HEK293T (cell line): ENCODE data around the gene MEI4.

Source experiments
- ARNT ChIP-seq: fragments of 450-650 bp; IDR thresholded peaks from 2 replicates; pipeline ENCODE4 v1.6.1; 2017; ENCODE audit warnings: mild to moderate bottlenecking
- BHLHE40 ChIP-seq: fragments of 450-650 bp; IDR thresholded peaks from 2 replicates; pipeline ENCODE4 v1.6.1; 2016; ENCODE audit warnings: mild to moderate bottlenecking, moderate library complexity, borderline replicate concordance
- ELF4 ChIP-seq: fragments of 450-650 bp; IDR thresholded peaks from 2 replicates; pipeline ENCODE4 v1.6.1; 2017; ENCODE audit warnings: antibody characterized with exemption
- FOXA1 ChIP-seq: fragments of 450-650 bp; IDR thresholded peaks from 2 replicates; pipeline ENCODE4 v1.6.1; 2016; ENCODE audit warnings: mild to moderate bottlenecking
- FOXK2 ChIP-seq: fragments of 450-650 bp; IDR thresholded peaks from 2 replicates; pipeline ENCODE4 v1.6.1; 2016; ENCODE audit warnings: mild to moderate bottlenecking
- HDGF ChIP-seq: fragments of 450-650 bp; IDR thresholded peaks from 2 replicates; pipeline ENCODE4 v1.6.1; 2017; ENCODE audit warnings: antibody characterized with exemption, borderline replicate concordance
- LEF1 ChIP-seq: fragments of 450-650 bp; IDR thresholded peaks from 2 replicates; pipeline ENCODE4 v1.6.1; 2017; ENCODE audit warnings: mild to moderate bottlenecking, borderline replicate concordance
- NFRKB ChIP-seq: fragments of 450-650 bp; IDR thresholded peaks from 2 replicates; pipeline ENCODE4 v1.6.1; 2016; ENCODE audit warnings: mild to moderate bottlenecking, moderate library complexity
- PKNOX1 ChIP-seq: fragments of 450-650 bp; IDR thresholded peaks from 2 replicates; pipeline ENCODE4 v1.6.1; 2016
- SP1 ChIP-seq: fragments of 450-650 bp; IDR thresholded peaks from 2 replicates; pipeline ENCODE4 v1.6.1; 2017
- SUZ12 ChIP-seq: fragments of 450-650 bp; IDR thresholded peaks from 2 replicates; pipeline ENCODE4 v1.6.1; 2016; ENCODE audit warnings: mild to moderate bottlenecking
- TARDBP ChIP-seq: fragments of 450-650 bp; IDR thresholded peaks from 2 replicates; pipeline ENCODE4 v1.6.1; 2016
- ZNF384 ChIP-seq: fragments of 450-650 bp; IDR thresholded peaks from 2 replicates; pipeline ENCODE4 v1.6.1; 2016

DNA sequence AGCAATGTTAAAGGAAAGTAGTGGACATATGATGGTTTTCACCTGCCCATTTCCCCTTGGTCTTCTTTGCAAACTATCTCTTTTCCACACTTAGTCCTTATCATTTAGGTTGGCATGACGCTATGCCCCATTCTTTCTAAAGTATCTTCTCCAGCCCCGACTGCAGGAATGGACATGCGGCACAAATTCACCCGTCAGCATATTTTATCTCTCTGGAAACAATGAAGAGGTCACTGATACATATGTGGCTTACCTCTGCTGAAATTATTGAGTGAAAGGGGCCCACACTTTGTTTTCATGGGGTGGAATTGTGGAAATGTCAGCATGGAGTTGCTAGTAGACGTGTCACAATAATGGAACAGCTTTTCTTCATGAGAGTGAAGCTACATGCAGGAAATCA lies 45.8 kb upstream of the MEI4 start:
- TF ChIP-seq SP1 (no peak), FOXA1 (no peak), ZNF384 (no peak), LEF1 (no peak), TARDBP (no peak), FOXK2 (no peak), HDGF (no peak), ELF4 (no peak), ARNT (no peak), SUZ12 (no peak), PKNOX1 (no peak), BHLHE40 (no peak), NFRKB (no peak)
